Amniotic epithelial cell (primary cell): Measurements from ENCODE around the gene TMEM87B.

Source experiments
- DNase-seq: peaks from one replicate; pipeline ENCODE4 v3.0.0-alpha.2; 2010; ENCODE audit warnings: low read depth

Gene TMEM87B

GRCh38 chr2:112168422-112169124 is 113.5 kb downstream of the TMEM87B start:
- DNase-seq: no peak
